A549 (cell line): ENCODE data around the gene TMEM260. TPM values are rescaled to one million over a fixed set of nuclear protein-coding genes. Genes with fewer than 3 reads are reported as not detected.

Experiments
- ATAC-seq, 2 experiments: fragments of 200-7000 bp in 1 of 2; fragments of >200 bp in 1 of 2; cut with Nextera tagmentation in 1 of 2; cut with Tn5 transposase in 1 of 2; 3 replicates each; pipeline versions ENCODE4 v1.8.0 to v1.9.1; 2018 to 2020; ENCODE audit warnings: mild to moderate bottlenecking in 1 of 2, moderate library complexity in 1 of 2
- CTCF ChIA-PET: fragments of 300-600 bp; sonication (Branson Sonifier 250); formaldehyde crosslinking; extraction: SDS; loops from one replicate; lab custom pipeline; 2021; ENCODE audit warnings: antibody characterized with exemption, inconsistent platforms; lab: Yijun Ruan, JAX
- POLR2A ChIA-PET: fragments of 350-600 bp; formaldehyde crosslinking; extraction: SDS; loops from one replicate; lab custom pipeline; 2021; ENCODE audit warnings: antibody characterized with exemption, inconsistent platforms; lab: Yijun Ruan, JAX
- DNase-seq, 2 experiments: peaks; one replicate each; pipeline versions ENCODE4 v3.0.0 to v3.0.0-alpha.2; 2011 to 2016; ENCODE audit warnings: low read depth in 1 of 2, low spot score in 1 of 2
- FAIRE-seq: peaks from 2 replicates; lab custom pipeline; 2011; peaks lifted over from hg19 to GRCh38; lab: Jason Lieb, UNC
- H3K27ac ChIP-seq, 2 experiments: fragments of >200 bp; sonication (Bioruptor Twin); formaldehyde crosslinking; 3 replicates each; pipeline ENCODE4 v1.5.1; 2016 to 2017
- H3K4me1 ChIP-seq: fragments of >200 bp; sonication (Bioruptor Twin); formaldehyde crosslinking; 3 replicates; pipeline ENCODE4 v1.6.1; 2016
- H3K4me2 ChIP-seq: fragments of >200 bp; sonication (Bioruptor Twin); formaldehyde crosslinking; 3 replicates; pipeline ENCODE4 v1.6.1; 2016
- H3K4me3 ChIP-seq: fragments of >200 bp; sonication (Bioruptor Twin); formaldehyde crosslinking; 3 replicates; pipeline ENCODE4 v1.5.1; 2016
- H3K9me3 ChIP-seq: fragments of >200 bp; sonication (Bioruptor Twin); formaldehyde crosslinking; 3 replicates; pipeline ENCODE4 v1.6.1; 2016
- ATOH8 ChIP-seq: fragments of 250-450 bp; sonication (Bioruptor Pico); IDR thresholded peaks from 2 replicates; pipeline ENCODE4 v1.5.0; 2020; ENCODE audit warnings: low read depth, mild to moderate bottlenecking, moderate library complexity
- CEBPB ChIP-seq, 2 experiments: fragments of >200 bp in 1 of 2; sonication (Bioruptor Twin) in 1 of 2; formaldehyde crosslinking in 1 of 2; IDR thresholded peaks; 2 replicates each; pipeline ENCODE4 v1.6.1; 2012 to 2016
- CHD4 ChIP-seq: fragments of 200-600 bp; sonication (generic); IDR thresholded peaks from 2 replicates; pipeline ENCODE4 v1.6.1; 2016; ENCODE audit warnings: antibody characterized with exemption, mild to moderate bottlenecking, borderline replicate concordance
- E2F6 ChIP-seq: IDR thresholded peaks from 2 replicates; pipeline ENCODE4 v1.6.1; 2012; ENCODE audit warnings: low read depth, borderline replicate concordance
- EHMT2 ChIP-seq: fragments of 200-600 bp; sonication (generic); IDR thresholded peaks from 2 replicates; pipeline ENCODE4 v1.6.1; 2016; ENCODE audit warnings: antibody characterized with exemption, low read depth, mild to moderate bottlenecking, moderate library complexity
- ELK1 ChIP-seq: fragments of 150-350 bp; IDR thresholded peaks from 2 replicates; pipeline ENCODE4 v1.6.1; 2014; ENCODE audit warnings: low read depth, mild to moderate bottlenecking, low read length
- FOSL2 ChIP-seq, 2 experiments: fragments of 450-650 bp in 1 of 2; fragments of >200 bp in 1 of 2; sonication (Bioruptor Twin) in 1 of 2; formaldehyde crosslinking; IDR thresholded peaks; 2 replicates each; pipeline versions ENCODE4 v1.5.0 to v1.6.1; 2016 to 2020; ENCODE audit warnings: mild to moderate bottlenecking in 1 of 2, moderate library complexity in 1 of 2
- FOXS1 ChIP-seq: fragments of 250-450 bp; sonication (Bioruptor Pico); IDR thresholded peaks from 2 replicates; pipeline ENCODE4 v1.5.0; 2020; ENCODE audit warnings: mild to moderate bottlenecking, moderate library complexity
- GATA3 ChIP-seq: IDR thresholded peaks from 2 replicates; pipeline ENCODE4 v1.6.1; 2012; ENCODE audit warnings: borderline replicate concordance
- HES2 ChIP-seq: fragments of >200 bp; sonication (Bioruptor Twin); formaldehyde crosslinking; IDR thresholded peaks from 2 replicates; pipeline ENCODE4 v1.6.1; 2016
- HEYL ChIP-seq: fragments of 250-450 bp; sonication (Bioruptor Pico); IDR thresholded peaks from 2 replicates; pipeline ENCODE4 v1.8.0; 2021; ENCODE audit warnings: mild to moderate bottlenecking, moderate library complexity
- HMGXB4 ChIP-seq: fragments of 250-450 bp; sonication (Bioruptor Pico); IDR thresholded peaks from 2 replicates; pipeline ENCODE4 v1.5.0; 2021; ENCODE audit warnings: mild to moderate bottlenecking, moderate library complexity, borderline replicate concordance
- HOXB5 ChIP-seq: fragments of 250-450 bp; sonication (Bioruptor Pico); IDR thresholded peaks from 2 replicates; pipeline ENCODE4 v1.5.0; 2020; ENCODE audit warnings: mild to moderate bottlenecking, moderate library complexity
- JUN ChIP-seq, 2 experiments: fragments of >200 bp; sonication (Bioruptor Twin); formaldehyde crosslinking; IDR thresholded peaks; 2 replicates in 1 of 2; 3 replicates in 1 of 2; pipeline ENCODE4 v1.6.1; 2016 to 2017
- JUNB ChIP-seq: fragments of >200 bp; sonication (Bioruptor Twin); formaldehyde crosslinking; IDR thresholded peaks from 2 replicates; pipeline ENCODE4 v1.6.1; 2016
- KDM5A ChIP-seq: fragments of 200-600 bp; sonication (generic); IDR thresholded peaks from 2 replicates; pipeline ENCODE4 v1.6.1; 2016; ENCODE audit warnings: antibody characterized with exemption, mild to moderate bottlenecking
- MAFK ChIP-seq: fragments of 450-650 bp; IDR thresholded peaks from 2 replicates; pipeline ENCODE4 v1.6.1; 2014; ENCODE audit not compliant: partially characterized antibody
- MAX ChIP-seq: IDR thresholded peaks from 2 replicates; pipeline ENCODE4 v1.6.1; 2012
- NFE2L2 ChIP-seq: fragments of 150-350 bp; conservative IDR thresholded peaks from 2 replicates; pipeline ENCODE4 v1.6.1; 2014; ENCODE audit warnings: low read length
- NPAS2 ChIP-seq: fragments of 250-450 bp; sonication (Bioruptor Pico); IDR thresholded peaks from 2 replicates; pipeline ENCODE4 v1.8.0; 2022; ENCODE audit warnings: mild to moderate bottlenecking, moderate library complexity, borderline replicate concordance
- POLR2AphosphoS2 ChIP-seq: conservative IDR thresholded peaks from 2 replicates; pipeline ENCODE4 v1.6.1; 2012; ENCODE audit warnings: low read length, improper control_type of control experiment, inconsistent platforms
- RAD21 ChIP-seq, 2 experiments: fragments of >200 bp in 1 of 2; sonication (Bioruptor Twin) in 1 of 2; formaldehyde crosslinking in 1 of 2; IDR thresholded peaks in 1 of 2; conservative IDR thresholded peaks in 1 of 2; 2 replicates in 1 of 2; 3 replicates in 1 of 2; pipeline ENCODE4 v1.6.1; 2012 to 2018; ENCODE audit warnings: inconsistent platforms in 1 of 2
- RARB ChIP-seq: fragments of 250-450 bp; sonication (Bioruptor Pico); IDR thresholded peaks from 2 replicates; pipeline ENCODE4 v1.8.0; 2021; ENCODE audit warnings: mild to moderate bottlenecking, moderate library complexity
- RNF2 ChIP-seq: fragments of 200-600 bp; sonication (generic); IDR thresholded peaks from 2 replicates; pipeline ENCODE4 v1.6.1; 2016; ENCODE audit warnings: low read depth, mild to moderate bottlenecking, antibody characterized with exemption, moderate library complexity, borderline replicate concordance
- SREBF2 ChIP-seq: fragments of 450-650 bp; IDR thresholded peaks from 2 replicates; pipeline ENCODE4 v1.6.1; 2014; ENCODE audit warnings: mild to moderate bottlenecking, moderate library complexity
- USF2 ChIP-seq: fragments of 450-650 bp; IDR thresholded peaks from 2 replicates; pipeline ENCODE4 v1.6.1; 2014; ENCODE audit warnings: antibody characterized with exemption
- ZFP36 ChIP-seq: fragments of 450-650 bp; IDR thresholded peaks from 2 replicates; pipeline ENCODE4 v1.6.1; 2014; ENCODE audit warnings: borderline replicate concordance; ENCODE audit not compliant: partially characterized antibody
- WGBS: methylation state at CpG from one replicate; pipeline ENCODE4 v1.1.6; 2017; ENCODE audit errors: missing lambda C conversion rate; 5-methylcytosine and 5-hydroxymethylcytosine counted together
- polyA plus RNA-seq, 4 experiments: library from polyadenylated mRNA; depleted of rRNA in 3 of 4; stranded (reverse); fragments of >200 nt; fragmentation: RNase III in 1 of 4; extraction: RNeasy Plus Mini Kit Qiagen cat#74134 plus additional on column Dnase treatment in 1 of 4; gene quantifications; 2 replicates in 3 of 4; 3 replicates in 1 of 4; pipeline ENCODE4 v1.2.3, GENCODE V29; 2011 to 2017

Gene TMEM260
- polyA plus RNA-seq, 2 of the 4 experiments (the other 2 are of a cell fraction) = 6.1 to 17.6 TPM

- FAIRE-seq (no peak), ATAC-seq (no peak), DNase-seq (no peak)
- 63% methylated on average over 2 of the region's 2 CpGs for WGBS
- no peak overlapping the region for H3K4me2 ChIP-seq
- no peak overlapping the region for H3K27ac ChIP-seq
- H3K9me3 ChIP-seq = no peaks in the 10 kb centered on the region
- ChIA-PET CTCF (interaction anchor here (1.1 kb wide), 1 partner anchor 48 kb away, joined by 3 read pairs; no protein-coding TSS in a partner anchor), POLR2A (interaction anchor here (0.5 kb wide), 1 partner anchor 237 kb away, joined by 3 read pairs; no protein-coding TSS in a partner anchor)
- H3K4me3 ChIP-seq = no peak overlapping the region
- TF ChIP-seq HOXB5 (CRISPR knock-in tag) (no peak), E2F6 (no peak), SREBF2 (no peak), ELK1 (no peak), CEBPB (IDR thresholded peaks at IDR 0.05) (no peak), RARB (CRISPR knock-in tag) (no peak), HEYL (CRISPR knock-in tag) (no peak), KDM5A (no peak), FOXS1 (CRISPR knock-in tag) (no peak), ZFP36 (no peak), NPAS2 (CRISPR knock-in tag) (no peak), RAD21 (conservative IDR thresholded peaks at IDR 0.05 in 1 of 2, IDR thresholded peaks at IDR 0.05 in 1 of 2) (no peak), HMGXB4 (no peak), HES2 (no peak), EHMT2 (no peak)
- no peaks in the 10 kb centered on the region for H3K4me1 ChIP-seq
Measured at GRCh38 chr14:56539862-56540261, 39.7 kb upstream of the TMEM260 start.

GRCh38 chr14:56543436-56543835 lies 36.2 kb upstream of the TMEM260 start:
- H3K27ac ChIP-seq = no peak overlapping the region
- H3K4me3 ChIP-seq = no peak overlapping the region
- FAIRE-seq (no peak), ATAC-seq (no peak), DNase-seq (no peak)
- no peak overlapping the region for H3K4me2 ChIP-seq
- H3K9me3 ChIP-seq = no peaks in the 10 kb centered on the region
- no peaks in the 10 kb centered on the region for H3K4me1 ChIP-seq
- POLR2A ChIA-PET = no interaction called here
- CTCF ChIA-PET = interaction anchor here (1.2 kb wide), 1 partner anchor 9 kb away, joined by 4 read pairs; no protein-coding TSS in a partner anchor
- TF ChIP-seq MAFK = no peak
- no peak for TF ChIP-seq CHD4
- TF ChIP-seq EHMT2 = no peak
- no peak for TF ChIP-seq JUN (IDR thresholded peaks at IDR 0.05)
- no peak for TF ChIP-seq NFE2L2
- TF ChIP-seq FOSL2 (IDR thresholded peaks at IDR 0.05) = no peak
- no peak for TF ChIP-seq FOSL2 (CRISPR knock-in tag; IDR thresholded peaks at IDR 0.05)
- TF ChIP-seq HMGXB4 = no peak
- TF ChIP-seq ELK1 = no peak
- no peak for TF ChIP-seq MAX
- no peak for TF ChIP-seq POLR2AphosphoS2
- TF ChIP-seq ATOH8 (CRISPR knock-in tag) = no peak
- no peak for TF ChIP-seq USF2
- no peak for TF ChIP-seq RARB (CRISPR knock-in tag)
- TF ChIP-seq JUNB = no peak
- TF ChIP-seq GATA3 = no peak
- no peak for TF ChIP-seq RNF2
